Hepatocyte (in vitro differentiated cells): Measurements from ENCODE around the gene TEKT2.
A peak's percentile ranks its signal among the peaks of the same experiment; 100 is the strongest.

Source experiments
- EZH2 ChIP-seq: fragments of 200-600 bp; sonication (generic); IDR thresholded peaks from 2 replicates; pipeline ENCODE4 v1.6.1; 2016; ENCODE audit warnings: antibody characterized with exemption, mild to moderate bottlenecking, borderline replicate concordance
- EZH2phosphoT487 ChIP-seq: fragments of 200-600 bp; sonication (generic); IDR thresholded peaks from one replicate; pipeline ENCODE4 v1.6.1; 2018; ENCODE audit warnings: antibody characterized with exemption, mild to moderate bottlenecking, low read depth, moderate library complexity; ENCODE audit not compliant: unreplicated experiment, severe bottlenecking
- TF ChIP-seq, protein P1 (sequence below): fragments of 200-600 bp; sonication (generic); IDR thresholded peaks from 2 replicates; pipeline ENCODE4 v1.5.1; 2016; ENCODE audit warnings: antibody characterized with exemption, mild to moderate bottlenecking; ENCODE audit not compliant: poor library complexity

- TF ChIP-seq, protein P1, sequence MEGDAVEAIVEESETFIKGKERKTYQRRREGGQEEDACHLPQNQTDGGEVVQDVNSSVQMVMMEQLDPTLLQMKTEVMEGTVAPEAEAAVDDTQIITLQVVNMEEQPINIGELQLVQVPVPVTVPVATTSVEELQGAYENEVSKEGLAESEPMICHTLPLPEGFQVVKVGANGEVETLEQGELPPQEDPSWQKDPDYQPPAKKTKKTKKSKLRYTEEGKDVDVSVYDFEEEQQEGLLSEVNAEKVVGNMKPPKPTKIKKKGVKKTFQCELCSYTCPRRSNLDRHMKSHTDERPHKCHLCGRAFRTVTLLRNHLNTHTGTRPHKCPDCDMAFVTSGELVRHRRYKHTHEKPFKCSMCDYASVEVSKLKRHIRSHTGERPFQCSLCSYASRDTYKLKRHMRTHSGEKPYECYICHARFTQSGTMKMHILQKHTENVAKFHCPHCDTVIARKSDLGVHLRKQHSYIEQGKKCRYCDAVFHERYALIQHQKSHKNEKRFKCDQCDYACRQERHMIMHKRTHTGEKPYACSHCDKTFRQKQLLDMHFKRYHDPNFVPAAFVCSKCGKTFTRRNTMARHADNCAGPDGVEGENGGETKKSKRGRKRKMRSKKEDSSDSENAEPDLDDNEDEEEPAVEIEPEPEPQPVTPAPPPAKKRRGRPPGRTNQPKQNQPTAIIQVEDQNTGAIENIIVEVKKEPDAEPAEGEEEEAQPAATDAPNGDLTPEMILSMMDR: peak; percentile 99
- no peak for TF ChIP-seq EZH2
- no peak for TF ChIP-seq EZH2phosphoT487
Observed at GRCh38 chr1:36088577-36089392, 4.9 kb downstream of the TEKT2 start, which contains the start of gene ADPRS.
